BLaER1 (cell line): ENCODE results near the gene ATG101.

Experiments used
- H3K27ac ChIP-seq: shearing (Covaris generic); formaldehyde crosslinking; 2 replicates; pipeline ENCODE4 v1.8.1; 2022
- H3K27me3 ChIP-seq: shearing (Covaris generic); formaldehyde crosslinking; 2 replicates; pipeline ENCODE4 v1.8.1; 2022
- H3K36me3 ChIP-seq: shearing (Covaris generic); formaldehyde crosslinking; 2 replicates; pipeline ENCODE4 v1.8.1; 2022
- H3K4me1 ChIP-seq: shearing (Covaris generic); formaldehyde crosslinking; 2 replicates; pipeline ENCODE4 v1.8.1; 2022
- H3K4me2 ChIP-seq: shearing (Covaris generic); formaldehyde crosslinking; 2 replicates; pipeline ENCODE4 v1.8.1; 2022
- H3K4me3 ChIP-seq: shearing (Covaris generic); formaldehyde crosslinking; 2 replicates; pipeline ENCODE4 v1.8.1; 2022
- H3K9ac ChIP-seq: shearing (Covaris generic); formaldehyde crosslinking; 2 replicates; pipeline ENCODE4 v1.8.1; 2022
- H3K9me3 ChIP-seq: shearing (Covaris generic); formaldehyde crosslinking; 2 replicates; pipeline ENCODE4 v1.8.1; 2022
- H4K20me1 ChIP-seq: shearing (Covaris generic); formaldehyde crosslinking; 2 replicates; pipeline ENCODE4 v1.8.1; 2022
- Cebpa-rat ChIP-seq: shearing (Covaris generic); IDR thresholded peaks from 2 replicates; pipeline ENCODE4 v1.8.1; 2022

ATG101 gene

DNA sequence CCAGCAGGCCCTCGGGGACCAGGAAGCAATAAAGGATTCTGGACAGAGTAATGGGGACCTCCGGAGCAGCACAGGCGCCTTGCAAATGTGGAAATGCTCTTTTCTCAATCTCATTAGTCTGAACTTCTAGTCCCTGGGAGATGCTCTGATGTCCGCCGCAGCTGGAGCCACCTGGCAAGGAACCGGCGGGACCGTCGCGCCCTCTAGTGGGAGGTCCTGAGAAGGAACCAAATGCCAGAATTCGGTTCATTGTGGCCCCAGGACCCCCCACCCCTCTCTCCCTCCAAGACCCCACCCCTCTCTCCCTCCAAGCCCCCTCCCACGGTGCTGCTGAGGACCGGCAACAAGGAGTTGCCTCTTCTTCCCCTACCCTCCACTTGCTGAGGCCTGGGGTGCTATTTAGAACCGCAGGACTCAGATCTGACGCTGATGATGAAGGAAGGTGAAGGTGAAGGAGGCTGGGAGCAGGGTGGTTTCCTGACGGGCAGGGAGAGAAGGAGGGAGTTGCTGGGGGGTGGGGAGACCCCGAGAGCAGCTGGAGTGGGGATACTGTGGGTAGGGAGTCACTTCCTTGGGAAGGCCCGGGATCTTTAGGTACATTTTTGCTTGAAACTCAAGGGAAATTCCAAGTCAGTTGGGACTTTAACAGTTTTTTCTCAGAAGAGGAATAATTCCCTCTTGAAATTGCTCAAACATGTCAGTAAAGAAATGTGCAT lies 52.2 kb downstream of the ATG101 start:
- peak overlapping the region; percentile 41 for H3K27ac ChIP-seq
- H3K27me3 ChIP-seq: no peaks in the 10 kb centered on the region
- H3K9me3 ChIP-seq: no peaks in the 10 kb centered on the region
- peaks cover 96% of the 10 kb centered on the region for H3K4me1 ChIP-seq
- H3K4me3 ChIP-seq: no peak overlapping the region
- no peaks in the 10 kb centered on the region for H3K36me3 ChIP-seq
- no peak for TF ChIP-seq Cebpa-rat
- H3K9ac ChIP-seq: no peak overlapping the region
- H3K4me2 ChIP-seq: peak overlapping the region; percentile 82
- no peaks in the 10 kb centered on the region for H4K20me1 ChIP-seq

DNA sequence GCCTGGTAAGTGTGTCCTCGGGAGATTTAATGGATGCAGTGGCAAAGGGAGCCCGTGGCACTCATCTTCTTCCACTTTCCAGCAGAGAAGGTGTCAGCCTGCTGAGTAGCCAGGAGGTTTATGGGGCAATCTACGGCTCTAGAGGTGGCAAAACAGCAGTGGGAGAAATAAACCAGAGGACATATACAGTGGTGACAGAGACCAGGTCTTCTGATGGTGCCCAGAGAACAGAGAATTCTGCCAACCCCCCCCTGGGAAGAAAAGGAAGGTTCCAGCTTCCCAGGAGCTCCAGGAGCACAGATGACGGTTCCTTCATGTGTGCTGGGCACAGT lies 52.7 kb downstream of the ATG101 start:
- no peak overlapping the region for H3K4me3 ChIP-seq
- H3K27ac ChIP-seq: peak overlapping the region; percentile 41; the same call in 1 of the 2 replicates
- no peaks in the 10 kb centered on the region for H3K36me3 ChIP-seq
- H4K20me1 ChIP-seq: no peaks in the 10 kb centered on the region
- no peaks in the 10 kb centered on the region for H3K9me3 ChIP-seq
- no peak overlapping the region for H3K9ac ChIP-seq
- H3K4me1 ChIP-seq: peaks cover 100% of the 10 kb centered on the region
- H3K4me2 ChIP-seq: peak overlapping the region; percentile 82
- TF ChIP-seq Cebpa-rat: no peak
- no peaks in the 10 kb centered on the region for H3K27me3 ChIP-seq

DNA sequence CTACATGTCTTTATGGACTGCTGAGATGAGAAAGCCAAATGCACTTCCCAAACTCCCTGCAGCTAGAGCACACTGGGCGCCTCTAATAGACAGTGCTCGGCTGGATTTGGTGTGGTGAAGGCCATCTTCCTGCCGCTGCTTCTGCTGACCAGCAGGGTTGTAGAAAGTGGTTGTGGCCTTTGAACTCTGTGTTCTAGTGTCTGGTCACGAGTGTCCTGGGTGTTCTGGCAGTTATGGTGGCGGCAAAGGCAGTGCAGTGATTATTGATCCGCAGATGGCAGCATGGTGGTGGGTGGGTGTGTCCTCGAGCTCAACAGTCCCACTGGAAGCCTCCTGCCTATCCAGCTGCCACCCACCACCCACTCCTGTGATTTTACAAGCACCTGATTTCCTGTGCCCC lies 53.1 kb downstream of the ATG101 start:
- Histone ChIP-seq H3K9ac (no peak overlapping the region), H3K9me3 (no peaks in the 10 kb centered on the region), H4K20me1 (no peaks in the 10 kb centered on the region), H3K4me1 (peaks cover 100% of the 10 kb centered on the region), H3K4me2 (peak overlapping the region; percentile 82; the same call in 1 of the 2 replicates), H3K36me3 (no peaks in the 10 kb centered on the region), H3K27ac (peak overlapping the region; percentile 41; the same call in 1 of the 2 replicates), H3K27me3 (no peaks in the 10 kb centered on the region), H3K4me3 (no peak overlapping the region)
- TF ChIP-seq Cebpa-rat: no peak

DNA sequence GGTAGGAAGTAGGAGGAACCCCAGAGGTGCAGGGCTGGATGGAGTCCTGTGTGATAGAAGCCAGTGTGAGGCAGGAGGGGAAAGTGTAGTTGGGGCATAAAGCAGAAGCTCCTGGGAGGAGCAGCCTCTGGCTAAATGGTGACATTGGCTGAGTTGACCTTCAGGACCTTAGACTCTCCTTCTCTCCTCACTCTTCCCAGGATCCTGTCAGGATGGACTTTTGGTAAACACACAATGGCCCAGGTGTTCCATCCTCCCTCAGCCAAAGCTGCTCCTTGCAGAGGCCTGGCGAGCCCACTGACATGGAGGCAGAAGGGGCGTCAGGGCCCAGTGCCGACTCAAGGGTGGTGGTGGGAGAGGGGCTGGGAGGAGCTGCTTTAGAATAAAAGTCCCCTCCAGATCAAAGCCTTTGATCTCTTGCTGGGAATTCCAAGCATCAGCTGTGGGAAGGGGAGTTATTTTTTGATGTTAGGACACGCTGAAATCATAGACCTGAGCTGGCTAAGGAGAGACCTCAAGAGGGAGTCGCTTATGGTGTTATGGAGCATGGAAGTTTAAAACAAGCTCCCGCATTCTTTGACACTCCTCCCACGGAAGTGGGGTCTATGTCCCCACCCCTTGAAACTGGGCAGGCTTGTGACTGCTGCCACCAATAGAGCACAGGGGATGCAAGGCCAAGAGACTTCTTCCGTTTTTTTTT lies 53.9 kb downstream of the ATG101 start:
- Histone ChIP-seq H3K9ac (no peak overlapping the region), H3K27ac (peak overlapping the region; percentile 47; the same call in 1 of the 2 replicates), H3K36me3 (no peaks in the 10 kb centered on the region), H3K4me1 (peaks cover 100% of the 10 kb centered on the region), H3K4me2 (peak overlapping the region; percentile 82), H3K4me3 (no peak overlapping the region), H4K20me1 (no peaks in the 10 kb centered on the region), H3K9me3 (no peaks in the 10 kb centered on the region), H3K27me3 (no peaks in the 10 kb centered on the region)
- TF ChIP-seq Cebpa-rat: no peak

DNA sequence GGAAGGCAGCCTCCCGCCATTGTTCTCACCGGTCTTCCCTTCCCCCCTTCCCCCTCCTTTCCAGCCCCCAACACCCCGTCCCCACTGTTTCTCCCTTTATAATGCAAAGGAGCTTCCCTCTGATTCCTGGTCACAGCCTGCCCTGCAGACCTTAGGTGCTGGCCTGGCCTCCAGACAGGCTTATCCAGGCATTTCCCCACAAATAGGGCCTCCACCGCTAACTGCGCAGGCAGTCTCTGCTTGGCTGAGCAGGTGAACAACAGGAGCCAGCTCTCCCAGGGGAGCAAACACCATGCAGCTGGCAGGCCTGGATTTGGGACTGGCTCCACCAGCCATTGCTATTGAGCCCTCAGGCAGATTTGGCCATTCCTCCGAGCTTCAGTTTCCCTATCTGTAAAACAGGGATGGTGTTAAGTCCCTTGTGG lies 55.7 kb downstream of the ATG101 start:
- no peaks in the 10 kb centered on the region for H3K27me3 ChIP-seq
- peak overlapping the region; percentile 82 for H3K4me2 ChIP-seq
- peaks cover 98% of the 10 kb centered on the region for H3K4me1 ChIP-seq
- H4K20me1 ChIP-seq: no peaks in the 10 kb centered on the region
- H3K9me3 ChIP-seq: no peaks in the 10 kb centered on the region
- no peak overlapping the region for H3K9ac ChIP-seq
- H3K4me3 ChIP-seq: no peak overlapping the region
- H3K27ac ChIP-seq: peak overlapping the region; percentile 81
- no peaks in the 10 kb centered on the region for H3K36me3 ChIP-seq
- TF ChIP-seq Cebpa-rat: no peak

DNA sequence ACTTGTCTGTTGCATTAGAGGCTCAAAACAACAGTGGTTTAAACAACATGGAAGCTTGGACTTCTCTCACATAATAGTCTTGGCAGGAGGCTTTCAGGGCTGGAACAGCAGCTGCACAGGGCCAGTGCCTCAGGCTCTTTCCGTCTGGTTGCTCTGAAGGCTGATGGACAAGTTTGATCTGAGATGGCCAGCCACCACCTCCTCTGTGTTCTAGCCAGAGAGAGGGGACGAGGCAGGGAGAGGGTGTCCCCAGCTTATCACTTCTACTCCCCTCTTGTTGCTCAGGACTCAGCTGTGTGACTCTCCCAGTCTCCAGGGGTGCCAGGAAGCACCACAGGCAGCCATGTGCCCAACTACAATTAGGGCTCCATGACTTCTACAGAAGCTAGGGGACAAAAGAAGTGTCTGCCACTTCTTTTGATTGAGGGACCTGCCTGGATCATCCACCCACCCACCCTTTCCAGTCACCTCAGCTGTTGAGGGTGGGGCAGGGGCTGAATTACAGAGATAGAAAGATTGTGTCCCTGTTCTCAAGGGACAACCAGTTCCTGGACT lies 56.3 kb downstream of the ATG101 start:
- Histone ChIP-seq H3K27ac (peak overlapping the region; percentile 81), H3K4me1 (peaks cover 98% of the 10 kb centered on the region), H4K20me1 (no peaks in the 10 kb centered on the region)

More for the DNA sequence above, 56.3 kb downstream of the ATG101 start:
- H3K4me3 ChIP-seq: no peak overlapping the region
- no peak overlapping the region; the same call in 1 of the 2 replicates for H3K9ac ChIP-seq
- TF ChIP-seq Cebpa-rat: no peak
- no peaks in the 10 kb centered on the region for H3K36me3 ChIP-seq
- H3K4me2 ChIP-seq: peak overlapping the region; percentile 82
- H3K27me3 ChIP-seq: no peaks in the 10 kb centered on the region
- H3K9me3 ChIP-seq: no peaks in the 10 kb centered on the region
